Measurements from ENCODE around the gene ELFN1. TPM values are rescaled to one million over a fixed set of nuclear protein-coding genes. Genes with fewer than 3 reads are reported as not detected.

Gene ELFN1
- total and polyA plus RNA-seq, 4 donors, result 0.43 to 3.5 (median 3.4) TPM

GRCh38 chr7:1622441-1622840 is 47.6 kb upstream of the ELFN1 start:
- WGBS, result 86% methylated on average over 10 of the region's 10 CpGs
- no peak for DNase-seq (ENCODE audit: low spot score)
- TF ChIP-seq, protein P1, sequence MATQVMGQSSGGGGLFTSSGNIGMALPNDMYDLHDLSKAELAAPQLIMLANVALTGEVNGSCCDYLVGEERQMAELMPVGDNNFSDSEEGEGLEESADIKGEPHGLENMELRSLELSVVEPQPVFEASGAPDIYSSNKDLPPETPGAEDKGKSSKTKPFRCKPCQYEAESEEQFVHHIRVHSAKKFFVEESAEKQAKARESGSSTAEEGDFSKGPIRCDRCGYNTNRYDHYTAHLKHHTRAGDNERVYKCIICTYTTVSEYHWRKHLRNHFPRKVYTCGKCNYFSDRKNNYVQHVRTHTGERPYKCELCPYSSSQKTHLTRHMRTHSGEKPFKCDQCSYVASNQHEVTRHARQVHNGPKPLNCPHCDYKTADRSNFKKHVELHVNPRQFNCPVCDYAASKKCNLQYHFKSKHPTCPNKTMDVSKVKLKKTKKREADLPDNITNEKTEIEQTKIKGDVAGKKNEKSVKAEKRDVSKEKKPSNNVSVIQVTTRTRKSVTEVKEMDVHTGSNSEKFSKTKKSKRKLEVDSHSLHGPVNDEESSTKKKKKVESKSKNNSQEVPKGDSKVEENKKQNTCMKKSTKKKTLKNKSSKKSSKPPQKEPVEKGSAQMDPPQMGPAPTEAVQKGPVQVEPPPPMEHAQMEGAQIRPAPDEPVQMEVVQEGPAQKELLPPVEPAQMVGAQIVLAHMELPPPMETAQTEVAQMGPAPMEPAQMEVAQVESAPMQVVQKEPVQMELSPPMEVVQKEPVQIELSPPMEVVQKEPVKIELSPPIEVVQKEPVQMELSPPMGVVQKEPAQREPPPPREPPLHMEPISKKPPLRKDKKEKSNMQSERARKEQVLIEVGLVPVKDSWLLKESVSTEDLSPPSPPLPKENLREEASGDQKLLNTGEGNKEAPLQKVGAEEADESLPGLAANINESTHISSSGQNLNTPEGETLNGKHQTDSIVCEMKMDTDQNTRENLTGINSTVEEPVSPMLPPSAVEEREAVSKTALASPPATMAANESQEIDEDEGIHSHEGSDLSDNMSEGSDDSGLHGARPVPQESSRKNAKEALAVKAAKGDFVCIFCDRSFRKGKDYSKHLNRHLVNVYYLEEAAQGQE (IDR thresholded peaks at IDR 0.05), result no peak
- no peak for TF ChIP-seq HNF4A (conservative IDR thresholded peaks at IDR 0.05)
- TF ChIP-seq CTCF (IDR thresholded peaks at IDR 0.05; ENCODE audit: low read depth, low read length, missing input control), result no peak
- no peak for TF ChIP-seq RAD21 (IDR thresholded peaks at IDR 0.05)
- TF ChIP-seq MAX (IDR thresholded peaks at IDR 0.05), result no peak
- TF ChIP-seq TAF1 (conservative IDR thresholded peaks at IDR 0.05), result no peak
- no peak for TF ChIP-seq YY1 (IDR thresholded peaks at IDR 0.05)
- TF ChIP-seq HNF4G (IDR thresholded peaks at IDR 0.05), result no peak
- TF ChIP-seq NR2F2 (IDR thresholded peaks at IDR 0.05), result no peak
- no peak for TF ChIP-seq JUND (IDR thresholded peaks at IDR 0.05)
- no peak for TF ChIP-seq GABPA (IDR thresholded peaks at IDR 0.05 in 1 of 2, conservative IDR thresholded peaks at IDR 0.05 in 1 of 2)
- no peak for TF ChIP-seq EGR1 (IDR thresholded peaks at IDR 0.05; ENCODE audit: low read depth in 2 of 2)
- no peak for TF ChIP-seq FOXA2 (IDR thresholded peaks at IDR 0.05)
- TF ChIP-seq, protein P2, sequence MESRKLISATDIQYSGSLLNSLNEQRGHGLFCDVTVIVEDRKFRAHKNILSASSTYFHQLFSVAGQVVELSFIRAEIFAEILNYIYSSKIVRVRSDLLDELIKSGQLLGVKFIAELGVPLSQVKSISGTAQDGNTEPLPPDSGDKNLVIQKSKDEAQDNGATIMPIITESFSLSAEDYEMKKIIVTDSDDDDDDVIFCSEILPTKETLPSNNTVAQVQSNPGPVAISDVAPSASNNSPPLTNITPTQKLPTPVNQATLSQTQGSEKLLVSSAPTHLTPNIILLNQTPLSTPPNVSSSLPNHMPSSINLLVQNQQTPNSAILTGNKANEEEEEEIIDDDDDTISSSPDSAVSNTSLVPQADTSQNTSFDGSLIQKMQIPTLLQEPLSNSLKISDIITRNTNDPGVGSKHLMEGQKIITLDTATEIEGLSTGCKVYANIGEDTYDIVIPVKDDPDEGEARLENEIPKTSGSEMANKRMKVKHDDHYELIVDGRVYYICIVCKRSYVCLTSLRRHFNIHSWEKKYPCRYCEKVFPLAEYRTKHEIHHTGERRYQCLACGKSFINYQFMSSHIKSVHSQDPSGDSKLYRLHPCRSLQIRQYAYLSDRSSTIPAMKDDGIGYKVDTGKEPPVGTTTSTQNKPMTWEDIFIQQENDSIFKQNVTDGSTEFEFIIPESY (IDR thresholded peaks at IDR 0.05), result no peak

DNA sequence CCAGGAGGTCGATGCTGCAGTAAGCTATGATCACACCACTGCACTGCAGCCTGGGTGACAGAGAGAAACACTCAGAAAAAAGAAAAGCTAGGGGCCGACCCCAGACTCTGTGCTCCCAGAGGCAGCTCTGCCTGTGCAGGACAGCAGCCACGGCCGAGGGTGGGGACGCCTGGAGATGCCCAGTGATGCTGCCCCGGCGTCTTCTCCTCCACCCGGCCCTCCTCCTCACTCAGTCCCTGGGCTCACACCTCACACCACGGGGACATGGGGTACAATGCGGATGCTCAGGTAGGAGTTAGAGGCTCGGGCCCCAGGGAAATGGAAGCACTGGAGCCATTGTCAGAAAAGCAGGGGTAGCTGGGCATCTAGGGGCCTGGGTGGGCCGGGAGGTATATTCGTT is 46.3 kb upstream of the ELFN1 start:
- H3K4me3 ChIP-seq (ENCODE audit: low read depth in 1 of 3, low read length in 3 of 3), result no peak overlapping the region
- H3K27ac ChIP-seq (ENCODE audit: low read depth in 1 of 2, low read length in 2 of 2), result no peak overlapping the region
- no peaks in the 10 kb centered on the region for H3K27me3 ChIP-seq (ENCODE audit: control insufficient read depth in 4 of 4, insufficient read depth in 4 of 4, low read length in 3 of 4)
- H3K36me3 ChIP-seq (ENCODE audit: control insufficient read depth in 4 of 4, insufficient read depth in 3 of 4, low read depth in 1 of 4, low read length in 3 of 4), result no peaks in the 10 kb centered on the region
- no peaks in the 10 kb centered on the region for H3K4me1 ChIP-seq (ENCODE audit: control insufficient read depth in 4 of 4, insufficient read depth in 4 of 4, low read length in 3 of 4)
- H3K9ac ChIP-seq (ENCODE audit: low read depth in 1 of 2, low read length in 2 of 2), result no peak overlapping the region
- no peak for DNase-seq (ENCODE audit: low spot score)
- WGBS, result 87% methylated on average over 13 of the region's 13 CpGs
- no peaks in the 10 kb centered on the region for H3K9me3 ChIP-seq (ENCODE audit: control insufficient read depth in 4 of 4, low read length in 3 of 4)
- no peak for TF ChIP-seq HNF4G (IDR thresholded peaks at IDR 0.05)
- TF ChIP-seq YY1 (IDR thresholded peaks at IDR 0.05), result no peak
- TF ChIP-seq, protein P1 (IDR thresholded peaks at IDR 0.05), result no peak
- no peak for TF ChIP-seq MAX (IDR thresholded peaks at IDR 0.05)
- no peak for TF ChIP-seq FOXA2 (IDR thresholded peaks at IDR 0.05)
- TF ChIP-seq FOXA1 (IDR thresholded peaks at IDR 0.05), result no peak
- TF ChIP-seq SP1 (IDR thresholded peaks at IDR 0.05), result no peak
- TF ChIP-seq HNF4A (conservative IDR thresholded peaks at IDR 0.05), result no peak
- TF ChIP-seq RAD21 (IDR thresholded peaks at IDR 0.05), result no peak
- TF ChIP-seq, protein P3, sequence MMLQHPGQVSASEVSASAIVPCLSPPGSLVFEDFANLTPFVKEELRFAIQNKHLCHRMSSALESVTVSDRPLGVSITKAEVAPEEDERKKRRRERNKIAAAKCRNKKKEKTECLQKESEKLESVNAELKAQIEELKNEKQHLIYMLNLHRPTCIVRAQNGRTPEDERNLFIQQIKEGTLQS (IDR thresholded peaks at IDR 0.05), result no peak
- TF ChIP-seq, protein P2 (IDR thresholded peaks at IDR 0.05), result no peak
- no peak for TF ChIP-seq NR2F2 (IDR thresholded peaks at IDR 0.05)
- TF ChIP-seq TAF1 (conservative IDR thresholded peaks at IDR 0.05), result no peak
- TF ChIP-seq GABPA (IDR thresholded peaks at IDR 0.05 in 1 of 2, conservative IDR thresholded peaks at IDR 0.05 in 1 of 2), result no peak
- no peak for TF ChIP-seq JUND (IDR thresholded peaks at IDR 0.05)
- no peak for TF ChIP-seq RXRA (IDR thresholded peaks at IDR 0.05)

More at GRCh38 chr7:1622441-1622840, 47.6 kb upstream of the ELFN1 start:
- Histone ChIP-seq H3K4me1 (ENCODE audit: control insufficient read depth in 4 of 4, insufficient read depth in 4 of 4, low read length in 3 of 4) (no peaks in the 10 kb centered on the region), H3K9ac (ENCODE audit: low read depth in 1 of 2, low read length in 2 of 2) (no peak overlapping the region), H3K27me3 (ENCODE audit: control insufficient read depth in 4 of 4, insufficient read depth in 4 of 4, low read length in 3 of 4) (no peaks in the 10 kb centered on the region), H3K27ac (ENCODE audit: low read depth in 1 of 2, low read length in 2 of 2) (no peak overlapping the region), H3K4me3 (ENCODE audit: low read depth in 1 of 3, low read length in 3 of 3) (no peak overlapping the region), H3K9me3 (ENCODE audit: control insufficient read depth in 4 of 4, low read length in 3 of 4) (no peaks in the 10 kb centered on the region), H3K36me3 (ENCODE audit: control insufficient read depth in 4 of 4, insufficient read depth in 3 of 4, low read depth in 1 of 4, low read length in 3 of 4) (no peaks in the 10 kb centered on the region)
